Measurements from ENCODE around the gene CSNK1A1L.

Gene CSNK1A1L

DNA sequence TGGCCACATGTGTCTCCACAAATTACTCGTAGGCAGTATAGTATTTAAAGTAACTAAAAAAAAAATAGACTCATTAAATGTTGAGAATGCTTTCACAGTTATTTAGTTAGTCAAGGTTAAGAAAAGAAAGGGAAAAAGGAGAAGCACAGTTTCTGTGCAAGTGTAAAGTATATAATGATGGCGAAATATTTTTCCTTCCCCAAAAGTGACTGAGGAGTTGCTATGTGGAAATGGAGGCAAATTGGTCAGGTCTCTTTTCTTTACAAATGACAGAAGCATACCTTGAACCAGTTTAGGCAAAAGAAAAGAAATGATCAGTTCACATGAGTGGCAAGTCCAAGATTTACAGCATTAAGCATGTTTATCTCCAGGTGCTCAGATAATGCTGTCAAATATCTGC is 18.0 kb downstream of the CSNK1A1L start:
- Histone ChIP-seq H3K4me2 (ENCODE audit: low read length) (no peak overlapping the region), H3K4me1 (ENCODE audit: insufficient read depth, low read length, severe bottlenecking) (no peaks in the 10 kb centered on the region), H3K9me3 (ENCODE audit: low read length) (no peaks in the 10 kb centered on the region), H2AFZ (ENCODE audit: low read length) (no peak overlapping the region), H3K79me2 (ENCODE audit: insufficient read depth, low read length) (no peaks in the 10 kb centered on the region), H3K9ac (ENCODE audit: low read length) (no peak overlapping the region), H3K36me3 (ENCODE audit: insufficient read depth, low read length) (no peaks in the 10 kb centered on the region), H3K4me3 (ENCODE audit: low read depth, low read length, poor library complexity, severe bottlenecking) (no peak overlapping the region), H4K20me1 (ENCODE audit: insufficient read depth, low read length) (no peaks in the 10 kb centered on the region), H3K27me3 (ENCODE audit: insufficient read depth, low read length) (no peaks in the 10 kb centered on the region), H3K27ac (ENCODE audit: low read depth, low read length, poor library complexity, severe bottlenecking) (no peak overlapping the region), H3K9me2 (ENCODE audit: low read depth, low read length) (no peaks in the 10 kb centered on the region), H3F3A (ENCODE audit: insufficient read depth, low read length) (no peaks in the 10 kb centered on the region)
- no peak for TF ChIP-seq EZH2 (IDR thresholded peaks at IDR 0.05; ENCODE audit: borderline replicate concordance, low read length)
- TF ChIP-seq, protein P1, sequence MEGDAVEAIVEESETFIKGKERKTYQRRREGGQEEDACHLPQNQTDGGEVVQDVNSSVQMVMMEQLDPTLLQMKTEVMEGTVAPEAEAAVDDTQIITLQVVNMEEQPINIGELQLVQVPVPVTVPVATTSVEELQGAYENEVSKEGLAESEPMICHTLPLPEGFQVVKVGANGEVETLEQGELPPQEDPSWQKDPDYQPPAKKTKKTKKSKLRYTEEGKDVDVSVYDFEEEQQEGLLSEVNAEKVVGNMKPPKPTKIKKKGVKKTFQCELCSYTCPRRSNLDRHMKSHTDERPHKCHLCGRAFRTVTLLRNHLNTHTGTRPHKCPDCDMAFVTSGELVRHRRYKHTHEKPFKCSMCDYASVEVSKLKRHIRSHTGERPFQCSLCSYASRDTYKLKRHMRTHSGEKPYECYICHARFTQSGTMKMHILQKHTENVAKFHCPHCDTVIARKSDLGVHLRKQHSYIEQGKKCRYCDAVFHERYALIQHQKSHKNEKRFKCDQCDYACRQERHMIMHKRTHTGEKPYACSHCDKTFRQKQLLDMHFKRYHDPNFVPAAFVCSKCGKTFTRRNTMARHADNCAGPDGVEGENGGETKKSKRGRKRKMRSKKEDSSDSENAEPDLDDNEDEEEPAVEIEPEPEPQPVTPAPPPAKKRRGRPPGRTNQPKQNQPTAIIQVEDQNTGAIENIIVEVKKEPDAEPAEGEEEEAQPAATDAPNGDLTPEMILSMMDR (IDR thresholded peaks at IDR 0.05; ENCODE audit: low read length): no peak

DNA sequence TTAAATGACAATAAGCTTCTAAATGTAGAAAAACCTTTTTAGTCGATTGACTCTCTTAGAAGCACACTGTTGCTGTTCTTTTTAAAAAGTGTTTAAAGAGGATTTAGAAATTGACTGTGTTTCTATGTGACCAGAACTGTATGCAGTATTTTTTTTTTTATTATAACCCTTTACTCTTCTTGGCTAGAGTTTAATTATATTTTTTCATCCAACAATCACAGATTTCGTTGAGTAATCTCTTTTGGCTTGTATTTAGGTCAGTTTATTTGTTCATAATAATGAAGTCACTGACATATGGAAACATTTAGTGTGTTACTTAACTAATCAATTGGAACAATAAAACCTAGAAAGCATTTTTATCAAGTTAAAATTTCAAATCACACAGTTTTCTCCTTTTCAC is 19.9 kb downstream of the CSNK1A1L start:
- H3K79me2 ChIP-seq (ENCODE audit: insufficient read depth, low read length): no peaks in the 10 kb centered on the region
- H3K27ac ChIP-seq (ENCODE audit: low read depth, low read length, poor library complexity, severe bottlenecking): no peak overlapping the region
- TF ChIP-seq, protein P1 (IDR thresholded peaks at IDR 0.05; ENCODE audit: low read length): no peak
- no peak for TF ChIP-seq EZH2 (IDR thresholded peaks at IDR 0.05; ENCODE audit: borderline replicate concordance, low read length)
- no peak overlapping the region for H3K9ac ChIP-seq (ENCODE audit: low read length)
- no peak overlapping the region for H3K4me2 ChIP-seq (ENCODE audit: low read length)
- no peaks in the 10 kb centered on the region for H3K9me3 ChIP-seq (ENCODE audit: low read length)
- H3K27me3 ChIP-seq (ENCODE audit: insufficient read depth, low read length): no peaks in the 10 kb centered on the region
- H4K20me1 ChIP-seq (ENCODE audit: insufficient read depth, low read length): no peaks in the 10 kb centered on the region
- H3F3A ChIP-seq (ENCODE audit: insufficient read depth, low read length): no peaks in the 10 kb centered on the region
- H3K9me2 ChIP-seq (ENCODE audit: low read depth, low read length): no peaks in the 10 kb centered on the region
- no peak overlapping the region for H3K4me3 ChIP-seq (ENCODE audit: low read depth, low read length, poor library complexity, severe bottlenecking)
- no peak overlapping the region for H2AFZ ChIP-seq (ENCODE audit: low read length)
- H3K4me1 ChIP-seq (ENCODE audit: insufficient read depth, low read length, severe bottlenecking): no peaks in the 10 kb centered on the region
- H3K36me3 ChIP-seq (ENCODE audit: insufficient read depth, low read length): no peaks in the 10 kb centered on the region

DNA sequence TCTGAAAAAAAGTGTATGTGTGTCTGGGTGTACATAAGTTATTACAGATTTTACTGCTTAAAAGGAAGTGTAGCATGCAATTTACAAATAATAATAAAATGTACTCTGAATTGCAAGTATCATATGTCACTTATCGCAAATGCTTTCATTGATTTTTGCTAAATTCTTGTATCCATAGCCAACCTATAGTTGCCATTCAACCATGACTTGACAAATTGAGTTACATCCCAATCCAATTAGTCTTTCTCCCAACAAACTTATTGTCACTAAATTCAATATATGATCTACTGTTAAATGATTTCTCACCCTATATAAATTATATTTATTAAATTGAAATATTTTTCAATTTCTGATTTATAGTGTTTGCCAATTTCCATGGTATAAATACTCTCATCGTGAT is 28.6 kb downstream of the CSNK1A1L start:
- no peaks in the 10 kb centered on the region for H3K79me2 ChIP-seq (ENCODE audit: insufficient read depth, low read length)
- H3K27ac ChIP-seq (ENCODE audit: low read depth, low read length, poor library complexity, severe bottlenecking): no peak overlapping the region
- no peaks in the 10 kb centered on the region for H3K27me3 ChIP-seq (ENCODE audit: insufficient read depth, low read length)
- H2AFZ ChIP-seq (ENCODE audit: low read length): no peak overlapping the region
- no peak overlapping the region for H3K9ac ChIP-seq (ENCODE audit: low read length)
- H3K9me2 ChIP-seq (ENCODE audit: low read depth, low read length): no peaks in the 10 kb centered on the region
- no peak overlapping the region for H3K4me3 ChIP-seq (ENCODE audit: low read depth, low read length, poor library complexity, severe bottlenecking)
- H3K4me1 ChIP-seq (ENCODE audit: insufficient read depth, low read length, severe bottlenecking): no peaks in the 10 kb centered on the region
- no peak for TF ChIP-seq EZH2 (IDR thresholded peaks at IDR 0.05; ENCODE audit: borderline replicate concordance, low read length)
- TF ChIP-seq, protein P1 (IDR thresholded peaks at IDR 0.05; ENCODE audit: low read length): no peak
- no peaks in the 10 kb centered on the region for H4K20me1 ChIP-seq (ENCODE audit: insufficient read depth, low read length)
- no peak overlapping the region for H3K4me2 ChIP-seq (ENCODE audit: low read length)
- no peaks in the 10 kb centered on the region for H3K9me3 ChIP-seq (ENCODE audit: low read length)
- no peaks in the 10 kb centered on the region for H3F3A ChIP-seq (ENCODE audit: insufficient read depth, low read length)
- no peaks in the 10 kb centered on the region for H3K36me3 ChIP-seq (ENCODE audit: insufficient read depth, low read length)

Data from OCI-LY1 (cell line).